GM12878 (cell line): ENCODE measurements around the gene PPM1J. TPM values are rescaled to one million over a fixed set of nuclear protein-coding genes. Genes with fewer than 3 reads are reported as not detected.

ENCODE experiments used
- BACH1 ChIP-seq: fragments of 450-650 bp; IDR thresholded peaks from 2 replicates; pipeline ENCODE4 v1.6.1; 2017; ENCODE audit warnings: mild to moderate bottlenecking, borderline replicate concordance
- CBX5 ChIP-seq: sonication (generic); IDR thresholded peaks from 2 replicates; pipeline ENCODE4 v1.6.1; 2016; ENCODE audit warnings: low read depth, moderate library complexity, mild to moderate bottlenecking, inconsistent platforms
- DPF2 ChIP-seq: fragments of 450-650 bp; IDR thresholded peaks from 2 replicates; pipeline ENCODE4 v1.6.1; 2017; ENCODE audit warnings: mild to moderate bottlenecking
- FOXM1 ChIP-seq: IDR thresholded peaks from 2 replicates; pipeline ENCODE4 v1.6.1; 2012; ENCODE audit warnings: low read depth, mild to moderate bottlenecking, inconsistent platforms, low read length, moderate library complexity
- GABPA ChIP-seq: IDR thresholded peaks from 2 replicates; pipeline ENCODE4 v1.6.1; 2014; ENCODE audit warnings: antibody characterized with exemption, low read depth, mild to moderate bottlenecking, inconsistent platforms
- HDAC6 ChIP-seq: fragments of 200-600 bp; sonication (generic); IDR thresholded peaks from one replicate; pipeline ENCODE4 v1.8.0; 2017; ENCODE audit warnings: antibody characterized with exemption; ENCODE audit not compliant: unreplicated experiment
- IKZF2 ChIP-seq, 2 experiments: fragments of 450-650 bp; IDR thresholded peaks; 2 replicates each; pipeline ENCODE4 v1.6.1; 2017; ENCODE audit warnings: mild to moderate bottlenecking in 2 of 2, moderate library complexity in 2 of 2
- IRF4 ChIP-seq: IDR thresholded peaks from 2 replicates; pipeline ENCODE4 v1.6.1; 2011; ENCODE audit warnings: low read depth, low read length
- JUNB ChIP-seq: IDR thresholded peaks from 2 replicates; pipeline ENCODE4 v1.6.1; 2016; ENCODE audit warnings: antibody characterized with exemption, mild to moderate bottlenecking
- MTA2 ChIP-seq: fragments of 450-650 bp; IDR thresholded peaks from 2 replicates; pipeline ENCODE4 v1.6.1; 2016; ENCODE audit warnings: low read depth, mild to moderate bottlenecking, moderate library complexity
- NFYA ChIP-seq: IDR thresholded peaks from 2 replicates; pipeline ENCODE4 v1.6.1; 2011; ENCODE audit warnings: low read depth, mild to moderate bottlenecking, low read length, improper control_type of control experiment, borderline replicate concordance
- PAX5 ChIP-seq: IDR thresholded peaks from 2 replicates; pipeline ENCODE4 v1.6.1; 2011; ENCODE audit warnings: low read depth, low read length, borderline replicate concordance
- PBX3 ChIP-seq: IDR thresholded peaks from 2 replicates; pipeline ENCODE4 v1.6.1; 2011; ENCODE audit warnings: mild to moderate bottlenecking, low read depth, low read length, moderate library complexity; ENCODE audit not compliant: insufficient replicate concordance
- SMAD1 ChIP-seq: fragments of 450-650 bp; IDR thresholded peaks from 2 replicates; pipeline ENCODE4 v1.6.1; 2018; ENCODE audit warnings: mild to moderate bottlenecking, low read depth; ENCODE audit not compliant: partially characterized antibody
- SREBF2 ChIP-seq: IDR thresholded peaks from 2 replicates; pipeline ENCODE4 v1.6.1; 2012; ENCODE audit warnings: mild to moderate bottlenecking, low read length
- STAT3 ChIP-seq: IDR thresholded peaks from 2 replicates; pipeline ENCODE4 v1.6.1; 2011; ENCODE audit warnings: low read depth, low read length, improper control_type of control experiment
- TARDBP ChIP-seq: IDR thresholded peaks from 2 replicates; pipeline ENCODE4 v1.6.1; 2016; ENCODE audit warnings: borderline replicate concordance
- USF1 ChIP-seq: IDR thresholded peaks from 2 replicates; pipeline ENCODE4 v1.6.1; 2011; ENCODE audit warnings: borderline replicate concordance, low read depth, mild to moderate bottlenecking, moderate library complexity, mixed read lengths, low read length; ENCODE audit not compliant: insufficient read depth; ENCODE audit errors: extremely low read length
- ZBED1 ChIP-seq: IDR thresholded peaks from 2 replicates; pipeline ENCODE4 v1.6.1; 2016; ENCODE audit warnings: borderline replicate concordance
- ZNF207 ChIP-seq: fragments of 450-650 bp; IDR thresholded peaks from 2 replicates; pipeline ENCODE4 v1.6.1; 2014; ENCODE audit warnings: antibody characterized with exemption, mild to moderate bottlenecking, borderline replicate concordance
- ZNF592 ChIP-seq: fragments of 450-650 bp; IDR thresholded peaks from 2 replicates; pipeline ENCODE4 v1.6.1; 2017; ENCODE audit warnings: mild to moderate bottlenecking, moderate library complexity
- polyA plus RNA-seq, 11 experiments: library from polyadenylated mRNA; depleted of rRNA in 4 of 11; unstranded in 6 of 11; stranded (reverse) in 5 of 11; fragments of >200 nt; fragmentation: Nextera tagmentation in 4 of 11; fragmentation: Illumina TruSeq in 1 of 11; extraction: Ambion mirVana in 4 of 11; extraction: Trizol in 1 of 11; gene quantifications; 1 replicate in 1 of 11; 2 replicates in 10 of 11; pipeline versions ENCODE4 v1.2.1 to v1.2.3, GENCODE V29; 2011 to 2016; ENCODE audit warnings: inconsistent platforms in 2 of 11, missing spikeins in 2 of 11, low read depth in 1 of 11
- total RNA-seq, 4 experiments: library from RNA; depleted of rRNA in 3 of 4; stranded (reverse); fragments of >200 nt in 3 of 4; fragmentation: Illumina TruSeq in 1 of 4; extraction: Trizol in 1 of 4; gene quantifications; 2 replicates each; pipeline versions ENCODE4 v1.2.1 to v1.2.3, GENCODE V29; 2013 to 2021
- TF ChIP-seq, protein P1 (sequence below): fragments of 450-650 bp; IDR thresholded peaks from 2 replicates; pipeline ENCODE4 v1.6.1; 2017; ENCODE audit warnings: mild to moderate bottlenecking, low read depth, inconsistent platforms; ENCODE audit not compliant: poor library complexity, severe bottlenecking

PPM1J gene
- total and polyA plus RNA-seq, 10 of the 15 experiments (the other 5 are each of a cell fraction or from before 2014, with no cell fraction given), result 0.07 to 1.8 (median 0.59) TPM; not detected in 1

DNA sequence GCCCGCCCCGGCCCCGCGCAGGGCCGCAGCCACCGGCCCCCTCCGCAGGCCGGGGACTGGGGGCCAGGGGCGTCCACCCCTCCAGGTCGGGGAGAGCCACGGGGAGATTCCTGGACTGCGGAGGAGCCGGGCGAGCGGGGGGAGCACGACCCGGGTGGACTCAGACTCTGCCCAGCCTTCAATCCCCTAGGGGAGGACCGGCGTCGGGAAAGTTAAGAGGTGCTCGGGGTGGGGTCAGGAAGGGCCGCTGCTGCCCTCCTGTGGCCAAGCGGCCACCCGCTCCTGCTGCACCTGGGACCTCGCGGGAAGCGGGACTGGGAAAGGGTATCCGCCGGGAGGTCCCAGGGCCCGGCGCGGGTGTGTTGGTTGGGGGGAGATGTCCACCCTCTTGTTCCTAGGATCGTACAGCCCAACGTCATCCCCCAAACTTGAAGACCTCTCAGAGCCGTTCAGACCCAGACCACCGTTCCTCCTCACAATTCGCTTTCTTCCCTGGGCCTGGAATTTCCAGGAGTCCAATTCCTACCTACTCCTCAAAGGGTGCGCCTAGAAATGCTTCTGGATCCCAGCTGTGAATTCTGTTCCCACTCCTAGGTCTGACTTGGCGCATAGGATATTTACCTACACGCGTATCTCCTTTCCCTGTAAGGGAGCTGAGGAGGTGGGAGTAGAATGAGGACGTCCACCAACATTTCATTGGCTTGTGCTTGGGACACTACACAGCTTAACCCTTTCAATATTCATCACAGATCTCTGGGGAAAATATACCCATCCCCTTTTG lies 7.7 kb downstream of the PPM1J start (continued):
- TF ChIP-seq PBX3 (no peak), BACH1 (no peak), SREBF2 (no peak), DPF2 (no peak; the same call in 1 of the 2 replicates), MTA2 (no peak), TARDBP (no peak), ZNF207 (peak; percentile 43; the same call in 1 of the 2 replicates), FOXM1 (no peak), ZNF592 (no peak), NFYA (no peak), GABPA (no peak), HDAC6 (no peak), JUNB (no peak), IKZF2 (IDR thresholded peaks at IDR 0.05) (peak; percentile 87), USF1 (no peak), SMAD1 (no peak), CBX5 (no peak), ZBED1 (no peak), IRF4 (no peak), PAX5 (no peak), STAT3 (no peak)
- TF ChIP-seq, protein P1, sequence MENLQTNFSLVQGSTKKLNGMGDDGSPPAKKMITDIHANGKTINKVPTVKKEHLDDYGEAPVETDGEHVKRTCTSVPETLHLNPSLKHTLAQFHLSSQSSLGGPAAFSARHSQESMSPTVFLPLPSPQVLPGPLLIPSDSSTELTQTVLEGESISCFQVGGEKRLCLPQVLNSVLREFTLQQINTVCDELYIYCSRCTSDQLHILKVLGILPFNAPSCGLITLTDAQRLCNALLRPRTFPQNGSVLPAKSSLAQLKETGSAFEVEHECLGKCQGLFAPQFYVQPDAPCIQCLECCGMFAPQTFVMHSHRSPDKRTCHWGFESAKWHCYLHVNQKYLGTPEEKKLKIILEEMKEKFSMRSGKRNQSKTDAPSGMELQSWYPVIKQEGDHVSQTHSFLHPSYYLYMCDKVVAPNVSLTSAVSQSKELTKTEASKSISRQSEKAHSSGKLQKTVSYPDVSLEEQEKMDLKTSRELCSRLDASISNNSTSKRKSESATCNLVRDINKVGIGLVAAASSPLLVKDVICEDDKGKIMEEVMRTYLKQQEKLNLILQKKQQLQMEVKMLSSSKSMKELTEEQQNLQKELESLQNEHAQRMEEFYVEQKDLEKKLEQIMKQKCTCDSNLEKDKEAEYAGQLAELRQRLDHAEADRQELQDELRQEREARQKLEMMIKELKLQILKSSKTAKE, result no peak
